ENCODE results near the gene SOX1.

SOX1 gene

DNA sequence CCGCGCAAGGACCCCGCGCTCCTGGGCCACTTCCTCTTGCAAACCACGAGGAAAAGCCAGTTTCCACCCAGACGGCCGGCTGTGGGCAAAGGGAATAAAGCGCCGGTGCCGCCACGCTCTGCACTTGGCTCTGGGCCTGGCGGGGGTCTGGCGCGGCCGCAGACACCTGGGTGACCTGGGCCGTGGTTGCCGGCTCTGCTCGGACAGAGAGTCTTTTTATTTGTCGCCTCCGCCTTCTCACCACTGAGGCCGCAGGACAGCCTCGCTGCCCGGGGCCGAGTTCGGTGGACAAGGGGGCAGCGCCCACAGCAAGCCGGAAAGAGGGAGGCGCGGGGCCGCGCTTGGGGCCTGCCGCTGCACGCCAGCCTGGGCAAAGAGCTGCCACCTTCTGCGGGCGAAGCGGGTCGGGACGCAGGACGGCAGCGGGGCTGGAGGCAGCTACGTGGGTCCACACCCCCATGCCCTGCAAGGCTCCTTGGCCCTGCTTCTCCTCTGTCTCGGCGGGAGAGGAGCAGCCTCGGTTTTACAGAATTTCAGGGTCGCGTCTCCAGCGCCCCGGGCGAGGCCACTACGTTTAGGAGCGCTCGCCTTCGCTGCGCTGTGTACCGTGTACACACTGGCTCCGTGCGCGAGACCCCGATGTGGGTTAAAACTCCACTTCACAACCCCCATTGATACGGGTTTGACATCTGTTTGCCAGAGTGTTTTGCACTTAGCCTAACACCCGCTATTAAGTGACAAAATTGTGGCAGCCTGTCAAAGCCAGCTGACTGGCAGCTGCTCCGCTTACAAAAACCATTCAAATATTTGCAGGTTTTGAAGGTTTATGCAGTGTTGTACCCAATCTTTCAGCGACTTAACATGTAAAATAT lies 13.0 kb upstream of the SOX1 start:
- Histone ChIP-seq H3K36me3 (ENCODE audit: control insufficient read depth in 2 of 2, insufficient read depth in 1 of 2, low read length in 2 of 2) (no peaks in the 10 kb centered on the region), H3K4me1 (ENCODE audit: control insufficient read depth, insufficient read depth, low read length) (no peaks in the 10 kb centered on the region), H3K9me3 (ENCODE audit: control insufficient read depth, insufficient read depth, low read depth, low read length) (no peaks in the 10 kb centered on the region), H3K4me3 (ENCODE audit: low read depth, low read length) (no peak overlapping the region), H3K27ac (ENCODE audit: extremely low read depth, low read depth, low read length) (no peak overlapping the region)
- ChIA-PET POLR2A (no interaction called here), CTCF (no interaction called here)
- TF ChIP-seq ZNF623 (tag by site-specific recombination; IDR thresholded peaks at IDR 0.05): no peak
- no peak for TF ChIP-seq ZNF140 (tag by site-specific recombination; IDR thresholded peaks at IDR 0.05)
- no peak for TF ChIP-seq ZNF404 (tag by site-specific recombination; IDR thresholded peaks at IDR 0.05)
- TF ChIP-seq, protein P1, sequence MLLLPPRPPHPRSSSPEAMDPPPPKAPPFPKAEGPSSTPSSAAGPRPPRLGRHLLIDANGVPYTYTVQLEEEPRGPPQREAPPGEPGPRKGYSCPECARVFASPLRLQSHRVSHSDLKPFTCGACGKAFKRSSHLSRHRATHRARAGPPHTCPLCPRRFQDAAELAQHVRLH (tag by site-specific recombination; IDR thresholded peaks at IDR 0.05): no peak
- TF ChIP-seq ZNF530 (tag by site-specific recombination; IDR thresholded peaks at IDR 0.05; ENCODE audit: low read depth): no peak
- TF ChIP-seq ZNF596 (tag by site-specific recombination; IDR thresholded peaks at IDR 0.05): no peak
- TF ChIP-seq IKZF3 (tag by site-specific recombination; IDR thresholded peaks at IDR 0.05): no peak
- TF ChIP-seq GLIS2 (tag by site-specific recombination; IDR thresholded peaks at IDR 0.05): no peak
- no peak for TF ChIP-seq ZNF24 (tag by site-specific recombination; IDR thresholded peaks at IDR 0.05)
- TF ChIP-seq TRIM28 (IDR thresholded peaks at IDR 0.05; ENCODE audit: borderline replicate concordance, low read length): no peak
- TF ChIP-seq ZNF510 (tag by site-specific recombination; IDR thresholded peaks at IDR 0.05; ENCODE audit: insufficient replicate concordance): no peak
- TF ChIP-seq, protein P2, sequence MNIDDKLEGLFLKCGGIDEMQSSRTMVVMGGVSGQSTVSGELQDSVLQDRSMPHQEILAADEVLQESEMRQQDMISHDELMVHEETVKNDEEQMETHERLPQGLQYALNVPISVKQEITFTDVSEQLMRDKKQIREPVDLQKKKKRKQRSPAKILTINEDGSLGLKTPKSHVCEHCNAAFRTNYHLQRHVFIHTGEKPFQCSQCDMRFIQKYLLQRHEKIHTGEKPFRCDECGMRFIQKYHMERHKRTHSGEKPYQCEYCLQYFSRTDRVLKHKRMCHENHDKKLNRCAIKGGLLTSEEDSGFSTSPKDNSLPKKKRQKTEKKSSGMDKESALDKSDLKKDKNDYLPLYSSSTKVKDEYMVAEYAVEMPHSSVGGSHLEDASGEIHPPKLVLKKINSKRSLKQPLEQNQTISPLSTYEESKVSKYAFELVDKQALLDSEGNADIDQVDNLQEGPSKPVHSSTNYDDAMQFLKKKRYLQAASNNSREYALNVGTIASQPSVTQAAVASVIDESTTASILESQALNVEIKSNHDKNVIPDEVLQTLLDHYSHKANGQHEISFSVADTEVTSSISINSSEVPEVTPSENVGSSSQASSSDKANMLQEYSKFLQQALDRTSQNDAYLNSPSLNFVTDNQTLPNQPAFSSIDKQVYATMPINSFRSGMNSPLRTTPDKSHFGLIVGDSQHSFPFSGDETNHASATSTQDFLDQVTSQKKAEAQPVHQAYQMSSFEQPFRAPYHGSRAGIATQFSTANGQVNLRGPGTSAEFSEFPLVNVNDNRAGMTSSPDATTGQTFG (tag by site-specific recombination; IDR thresholded peaks at IDR 0.05; ENCODE audit: borderline replicate concordance): no peak
- no peak for TF ChIP-seq ZXDB (tag by site-specific recombination; IDR thresholded peaks at IDR 0.05)
- TF ChIP-seq ZFP3 (tag by site-specific recombination; IDR thresholded peaks at IDR 0.05; ENCODE audit: low read depth): no peak
- no peak for TF ChIP-seq TCF7L2 (IDR thresholded peaks at IDR 0.05; ENCODE audit: borderline replicate concordance, low read depth, low read length)
- no peak for TF ChIP-seq ZNF701 (tag by site-specific recombination; IDR thresholded peaks at IDR 0.05)

DNA sequence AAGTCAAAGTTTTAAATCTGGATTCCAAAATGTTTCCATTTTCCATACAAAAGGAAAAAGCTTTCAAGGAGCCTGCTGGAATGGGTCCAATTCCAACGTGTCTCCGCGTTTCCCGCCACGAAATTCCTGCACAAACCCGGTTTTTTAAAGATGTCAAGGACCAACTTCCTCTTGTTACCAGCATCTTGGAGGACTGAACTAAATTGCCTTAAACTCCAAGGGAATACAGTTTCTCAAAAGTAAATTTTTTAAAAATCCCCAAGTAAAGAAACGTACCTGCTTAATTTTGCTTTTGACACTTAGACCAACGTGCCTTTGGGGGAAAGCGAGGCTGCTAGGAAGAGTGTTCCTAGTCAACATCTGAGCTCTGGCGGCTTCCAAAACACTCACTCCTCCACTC lies 12.3 kb upstream of the SOX1 start:
- Histone ChIP-seq H3K4me1 (ENCODE audit: control insufficient read depth, insufficient read depth, low read length) (no peaks in the 10 kb centered on the region), H3K36me3 (ENCODE audit: control insufficient read depth in 2 of 2, insufficient read depth in 1 of 2, low read length in 2 of 2) (no peaks in the 10 kb centered on the region), H3K4me3 (ENCODE audit: low read depth, low read length) (no peak overlapping the region), H3K9me3 (ENCODE audit: control insufficient read depth, insufficient read depth, low read depth, low read length) (no peaks in the 10 kb centered on the region), H3K27ac (ENCODE audit: extremely low read depth, low read depth, low read length) (no peak overlapping the region)
- ChIA-PET CTCF (no interaction called here), POLR2A (no interaction called here)
- TF ChIP-seq BCL11A (tag by site-specific recombination; IDR thresholded peaks at IDR 0.05; ENCODE audit: low read depth) (no peak), ZNF37A (tag by site-specific recombination; IDR thresholded peaks at IDR 0.05) (no peak), ZNF175 (tag by site-specific recombination; IDR thresholded peaks at IDR 0.05) (no peak), SP3 (tag by site-specific recombination; IDR thresholded peaks at IDR 0.05) (no peak), ZNF140 (tag by site-specific recombination; IDR thresholded peaks at IDR 0.05) (no peak), HOXD13 (CRISPR knock-in tag; IDR thresholded peaks at IDR 0.05; ENCODE audit: borderline replicate concordance) (no peak), ZXDB (tag by site-specific recombination; IDR thresholded peaks at IDR 0.05) (no peak), SALL2 (tag by site-specific recombination; IDR thresholded peaks at IDR 0.05; ENCODE audit: borderline replicate concordance) (no peak)
- TF ChIP-seq, protein P3, sequence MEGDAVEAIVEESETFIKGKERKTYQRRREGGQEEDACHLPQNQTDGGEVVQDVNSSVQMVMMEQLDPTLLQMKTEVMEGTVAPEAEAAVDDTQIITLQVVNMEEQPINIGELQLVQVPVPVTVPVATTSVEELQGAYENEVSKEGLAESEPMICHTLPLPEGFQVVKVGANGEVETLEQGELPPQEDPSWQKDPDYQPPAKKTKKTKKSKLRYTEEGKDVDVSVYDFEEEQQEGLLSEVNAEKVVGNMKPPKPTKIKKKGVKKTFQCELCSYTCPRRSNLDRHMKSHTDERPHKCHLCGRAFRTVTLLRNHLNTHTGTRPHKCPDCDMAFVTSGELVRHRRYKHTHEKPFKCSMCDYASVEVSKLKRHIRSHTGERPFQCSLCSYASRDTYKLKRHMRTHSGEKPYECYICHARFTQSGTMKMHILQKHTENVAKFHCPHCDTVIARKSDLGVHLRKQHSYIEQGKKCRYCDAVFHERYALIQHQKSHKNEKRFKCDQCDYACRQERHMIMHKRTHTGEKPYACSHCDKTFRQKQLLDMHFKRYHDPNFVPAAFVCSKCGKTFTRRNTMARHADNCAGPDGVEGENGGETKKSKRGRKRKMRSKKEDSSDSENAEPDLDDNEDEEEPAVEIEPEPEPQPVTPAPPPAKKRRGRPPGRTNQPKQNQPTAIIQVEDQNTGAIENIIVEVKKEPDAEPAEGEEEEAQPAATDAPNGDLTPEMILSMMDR (tag by site-specific recombination; IDR thresholded peaks at IDR 0.05): no peak
